Psoas muscle (tissue), 8 donors: Measurements from ENCODE around the gene KRT78. TPM values are rescaled to one million over a fixed set of nuclear protein-coding genes. Genes with fewer than 3 reads are reported as not detected.

Experiments
- ATAC-seq, 4 donors: fragments of 200-7000 bp; cut with Tn5 transposase; one replicate each; pipeline ENCODE4 v1.9.1; 2020; ENCODE audit warnings: moderate library complexity in 3 of 4, mild to moderate bottlenecking in 2 of 4
- DNase-seq, 2 donors: peaks; one replicate each; pipeline ENCODE4 v3.0.0-alpha.2; 2020
- H3K27ac ChIP-seq: fragments of 200-600 bp; one replicate; pipeline ENCODE4 v1.8.0; 2022
- H3K27me3 ChIP-seq, 3 donors: fragments of 200-600 bp in 1 of 3; one replicate each; pipeline versions ENCODE4 v1.6.1 to v1.8.0; 2013 to 2022; ENCODE audit warnings: low read length in 2 of 3, mild to moderate bottlenecking in 2 of 3, moderate library complexity in 1 of 3; ENCODE audit not compliant: insufficient read depth in 3 of 3
- H3K36me3 ChIP-seq, 2 donors: fragments of 200-600 bp in 1 of 2; one replicate each; pipeline versions ENCODE4 v1.6.1 to v1.8.0; 2013 to 2022; ENCODE audit warnings: low read depth in 1 of 2, mild to moderate bottlenecking in 1 of 2, moderate library complexity in 1 of 2; ENCODE audit not compliant: insufficient read depth in 1 of 2
- H3K4me1 ChIP-seq: fragments of 200-600 bp; one replicate; pipeline ENCODE4 v1.8.0; 2022
- H3K4me3 ChIP-seq: fragments of 200-600 bp; one replicate; pipeline ENCODE4 v1.8.0; 2022; ENCODE audit warnings: mild to moderate bottlenecking
- H3K9me3 ChIP-seq: fragments of 200-600 bp; one replicate; pipeline ENCODE4 v1.8.0; 2022
- CTCF ChIP-seq: fragments of 200-600 bp; IDR thresholded peaks from one replicate; pipeline ENCODE4 v1.8.0; 2022; ENCODE audit warnings: antibody characterized with exemption
- WGBS, 3 donors: extraction: QIAGEN DNeasy Blood & Tissue Kit; methylation state at CpG; one replicate each; pipeline versions ENCODE4 v1.1.6 to v1.1.7; 2013; 5-methylcytosine and 5-hydroxymethylcytosine counted together
- intact Hi-C, 2 donors: fragments of 100-400 bp; cut with DNase I; formaldehyde crosslinking; loops; one replicate each; pipeline versions ENCODE4 v1.11.0 to v1.14.2; 2022
- long read RNA-seq, 2 donors: library from polyadenylated mRNA; unstranded; transcript quantifications; one replicate each; pipeline ENCODE4 v2.0.0, GENCODE V29; 2021
- polyA plus RNA-seq, 3 donors: library from polyadenylated mRNA; stranded (reverse); fragments of 200-250 nt; gene quantifications; one replicate each; pipeline ENCODE4 v1.2.3, GENCODE V29; 2013
- total RNA-seq, 4 donors: library from RNA; stranded (reverse); fragmentation: NEBNext Ultra II Directional in 2 of 4; extraction: Animal tissue kit (Norgen Biotek cat#: 25700) in 2 of 4; gene quantifications; one replicate each; pipeline versions ENCODE4 v1.2.1 to v1.2.4, GENCODE V29; 2021 to 2023
- donor health status: healthy with polysubstance abuse.
- donor health status: DM: no; HTN: no; CAD: no; lungs with moderate emphysema.
- donor health status: Bipolar disorder and iron deficiency.
- donor health status: healthy.
- donor health status: DM: yes; HTN: yes; CAD: no.
- donor health status: DM: no; HTN: no; CAD: no.
- donor health status: DM: no; HTN: no; CAD: no.
- donor health status: DM: yes; HTN: yes; CAD: no.

The KRT78 gene
- total RNA-seq: not detected
- under 1 TPM in 1 of 3 donors, not detected in 2; 0.04 TPM for polyA plus RNA-seq
- long read RNA-seq, donor 1: 0 reads
- long read RNA-seq, donor 2: 0 reads

- ATAC-seq: no peak
- H3K4me1 ChIP-seq: no peaks in the 10 kb centered on the region
- no peaks in the 10 kb centered on the region for H3K36me3 ChIP-seq
- H3K9me3 ChIP-seq: no peaks in the 10 kb centered on the region
- H3K27me3 ChIP-seq: peaks cover 0 to 12% (median 0%) of the 10 kb centered on the region in 3 donors
- no peak for TF ChIP-seq CTCF
- intact Hi-C loops: no loop called here
- H3K27ac ChIP-seq: no peak within 1 kb of the TSS
- no peak for DNase-seq
- WGBS, 3 donors: 78 to 83% (median 79%) methylated on average over 16 of the region's 16 CpGs
- H3K4me3 ChIP-seq: no peak within 1 kb of the TSS
These were observed at the start of gene KRT78 for GRCh38 chr12:52848661-52849255. KRT78 (minus strand) TSS chr12:52848994; CDS start chr12:52848930, 64 bp downstream.

GRCh38 chr12:52896190-52897100, 47.7 kb upstream of the KRT78 start:
- no peaks in the 10 kb centered on the region for H3K9me3 ChIP-seq
- 57 to 72% (median 66%) methylated on average over 3 of the region's 3 CpGs for WGBS, 3 donors

GRCh38 chr12:52895726-52896189, 47.0 kb upstream of the KRT78 start:
- intact Hi-C loops: no loop called here
- no peak overlapping the region for H3K4me3 ChIP-seq
- H3K27me3 ChIP-seq: peaks cover 0 to 10% (median 8%) of the 10 kb centered on the region in 3 donors
- DNase-seq: no peak
- H3K27ac ChIP-seq: no peak overlapping the region
- H3K36me3 ChIP-seq: no peaks in the 10 kb centered on the region
- ATAC-seq: no peak
- no peaks in the 10 kb centered on the region for H3K9me3 ChIP-seq
- H3K4me1 ChIP-seq: no peaks in the 10 kb centered on the region
- no peak for TF ChIP-seq CTCF
- 55 to 57% (median 56%) methylated on average over 2 of the region's 2 CpGs for WGBS, 3 donors

More at GRCh38 chr12:52896190-52897100, 47.7 kb upstream of the KRT78 start:
- DNase-seq (no peak), ATAC-seq (no peak)
- H3K4me1 ChIP-seq: no peaks in the 10 kb centered on the region
- H3K27me3 ChIP-seq: peaks cover 0 to 10% (median 8%) of the 10 kb centered on the region in 3 donors
- intact Hi-C loops: no loop called here
- H3K27ac ChIP-seq: no peak overlapping the region
- H3K36me3 ChIP-seq: no peaks in the 10 kb centered on the region
- H3K4me3 ChIP-seq: no peak overlapping the region
- no peak for TF ChIP-seq CTCF

- ATAC-seq: no peak
- intact Hi-C loops: no loop called here
- H3K4me1 ChIP-seq: no peaks in the 10 kb centered on the region
- H3K4me3 ChIP-seq: no peak overlapping the region
- H3K36me3 ChIP-seq: no peaks in the 10 kb centered on the region
- no peak for DNase-seq
- no peak overlapping the region for H3K27ac ChIP-seq
- TF ChIP-seq CTCF: no peak
- H3K9me3 ChIP-seq: no peaks in the 10 kb centered on the region
- peaks cover 0 to 5% (median 4%) of the 10 kb centered on the region in 3 donors for H3K27me3 ChIP-seq
These were observed 44.2 kb upstream of the KRT78 start for GRCh38 chr12:52892974-52893373.
